Kidney (tissue), 14 donors: ENCODE measurements around the gene PPP1R3G. TPM values are rescaled to one million over a fixed set of nuclear protein-coding genes. Genes with fewer than 3 reads are reported as not detected.

ENCODE experiments used
- DNase-seq, 5 donors: peaks; one replicate each; pipeline ENCODE4 v3.0.0-alpha.2; 2013 to 2020
- FAIRE-seq: peaks from 2 replicates; lab custom pipeline; 2012; peaks lifted over from hg19 to GRCh38; lab: Jason Lieb, UNC
- H3K27ac ChIP-seq, 2 donors: one replicate each; pipeline ENCODE4 v1.7.0; 2013; ENCODE audit warnings: low read depth in 2 of 2, low read length in 2 of 2, inconsistent platforms in 1 of 2
- H3K27me3 ChIP-seq: one replicate; pipeline ENCODE4 v1.7.1; 2013; ENCODE audit warnings: low read length, inconsistent platforms; ENCODE audit not compliant: control insufficient read depth, insufficient read depth
- H3K36me3 ChIP-seq, 3 donors: one replicate each; pipeline versions ENCODE4 v1.7.0 to v1.7.1; 2013; ENCODE audit warnings: low read length in 3 of 3, control low read depth in 1 of 3, inconsistent platforms in 1 of 3; ENCODE audit not compliant: insufficient read depth in 3 of 3, control insufficient read depth in 2 of 3
- H3K4me1 ChIP-seq, 3 donors: one replicate each; pipeline versions ENCODE4 v1.7.0 to v1.7.1; 2013; ENCODE audit warnings: low read length in 3 of 3, inconsistent platforms in 1 of 3, low read depth in 1 of 3; ENCODE audit not compliant: control insufficient read depth in 2 of 3, insufficient read depth in 2 of 3
- H3K4me3 ChIP-seq, 3 donors: one replicate each; pipeline versions ENCODE4 v1.7.0 to v1.8.1; 2013; ENCODE audit warnings: low read length in 3 of 3, control low read depth in 1 of 3, inconsistent platforms in 1 of 3
- H3K9ac ChIP-seq, 3 donors: one replicate each; pipeline versions ENCODE4 v1.7.0 to v1.7.1; 2013; ENCODE audit warnings: low read length in 3 of 3, control low read depth in 1 of 3, inconsistent platforms in 1 of 3
- H3K9me3 ChIP-seq, 3 donors: one replicate each; pipeline versions ENCODE4 v1.7.0 to v1.7.1; 2013; ENCODE audit warnings: low read length in 3 of 3, control low read depth in 1 of 3, inconsistent platforms in 1 of 3; ENCODE audit not compliant: control insufficient read depth in 2 of 3, insufficient read depth in 1 of 3
- CTCF ChIP-seq: IDR thresholded peaks from 3 replicates; pipeline ENCODE4 v1.5.1; 2012; ENCODE audit warnings: mild to moderate bottlenecking, moderate library complexity, borderline replicate concordance; ENCODE audit not compliant: insufficient read depth; ENCODE audit errors: extremely low read depth
- intact Hi-C: fragments of 100-400 bp; cut with DNase I; formaldehyde crosslinking; loops from one replicate; pipeline ENCODE4 v1.11.1; 2022
- polyA plus RNA-seq: library from polyadenylated mRNA; stranded (reverse); fragments of 350-450 nt; fragmentation: Illumina TruSeq; extraction: RNeasy Lipid Tissue Mini Kit (QIAGEN cat#74804); gene quantifications from one replicate; pipeline ENCODE4 v1.2.3, GENCODE V29; 2014; ENCODE audit warnings: low read depth, low replicate concordance; ENCODE audit not compliant: insufficient read depth
- total RNA-seq: library from RNA; stranded (reverse); fragmentation: NEBNext Ultra II Directional; extraction: Animal tissue kit (Norgen Biotek cat#: 25700); gene quantifications from one replicate; pipeline ENCODE4 v1.2.1, GENCODE V29; 2021
- donor health status: control.
- donor health status: control.
- donor health status: control.
- donor health status: control.
- donor health status: control.
- donor health status: DM: yes; HTN: yes; CAD: no.
- donor health status: Normal renal cell carcinoma (clear cell type).

PPP1R3G gene
- total and polyA plus RNA-seq, 2 donors from 2014 or later, result 0.49 to 1.9 TPM

GRCh38 chr6:5088780-5089179 lies 3.6 kb downstream of the PPP1R3G start:
- no peak overlapping the region for H3K9ac ChIP-seq
- H3K27ac ChIP-seq, result no peak overlapping the region
- FAIRE-seq (no peak), DNase-seq (no peak)
- TF ChIP-seq CTCF, result no peak
- no peak overlapping the region for H3K4me3 ChIP-seq
- H3K9me3 ChIP-seq, result no peaks in the 10 kb centered on the region
- no peaks in the 10 kb centered on the region for H3K27me3 ChIP-seq
- intact Hi-C loops, result no loop called here
- peaks cover 0 to 8% (median 0%) of the 10 kb centered on the region in 3 donors for H3K4me1 ChIP-seq
- H3K36me3 ChIP-seq, result no peaks in the 10 kb centered on the region

- no peak for FAIRE-seq
- Histone ChIP-seq H3K27me3 (no peaks in the 10 kb centered on the region), H3K4me3 (no peak overlapping the region), H3K9me3 (no peaks in the 10 kb centered on the region), H3K36me3 (no peaks in the 10 kb centered on the region), H3K9ac (no peak overlapping the region), H3K4me1 (peaks cover 0 to 8% (median 0%) of the 10 kb centered on the region in 3 donors), H3K27ac (no peak overlapping the region)
- no peak for TF ChIP-seq CTCF
- DNase-seq, result peak in 3 of 5 donors; percentile 42 to 82 (median 82)
- intact Hi-C loops, result no loop called here
Observed at GRCh38 chr6:5089481-5090438, 4.6 kb downstream of the PPP1R3G start.

- Histone ChIP-seq H3K27me3 (no peaks in the 10 kb centered on the region), H3K9me3 (no peaks in the 10 kb centered on the region), H3K9ac (no peak overlapping the region), H3K4me3 (no peak overlapping the region), H3K4me1 (peaks cover 0 to 8% (median 0%) of the 10 kb centered on the region in 3 donors), H3K27ac (no peak overlapping the region), H3K36me3 (no peaks in the 10 kb centered on the region)
- intact Hi-C loops, result no loop called here
- TF ChIP-seq CTCF, result no peak
- DNase-seq, result no peak
- no peak for FAIRE-seq
Observed at GRCh38 chr6:5090603-5091002, 5.5 kb downstream of the PPP1R3G start.
